Liver (tissue), 9 donors: ENCODE data around the gene ZNF341. TPM values are rescaled to one million over a fixed set of nuclear protein-coding genes. Genes with fewer than 3 reads are reported as not detected.

ENCODE experiments used
- DNase-seq: peaks from one replicate; pipeline ENCODE4 v3.0.0-alpha.2; 2017; ENCODE audit warnings: low spot score
- H3K27ac ChIP-seq, 2 donors: one replicate each; pipeline ENCODE4 v1.7.0; 2013; ENCODE audit warnings: inconsistent platforms in 2 of 2, low read length in 2 of 2, control low read depth in 1 of 2, low read depth in 1 of 2, mild to moderate bottlenecking in 1 of 2
- H3K27me3 ChIP-seq, 4 donors: one replicate each; pipeline versions ENCODE4 v1.6.1 to v1.7.0; 2013; ENCODE audit warnings: low read length in 3 of 4, inconsistent platforms in 1 of 4, mild to moderate bottlenecking in 1 of 4, moderate library complexity in 1 of 4; ENCODE audit not compliant: control insufficient read depth in 4 of 4, insufficient read depth in 4 of 4
- H3K36me3 ChIP-seq, 4 donors: one replicate each; pipeline versions ENCODE4 v1.6.1 to v1.7.0; 2013; ENCODE audit warnings: low read length in 3 of 4, mild to moderate bottlenecking in 3 of 4, low read depth in 1 of 4, moderate library complexity in 1 of 4; ENCODE audit not compliant: control insufficient read depth in 4 of 4, insufficient read depth in 3 of 4
- H3K4me1 ChIP-seq, 4 donors: one replicate each; pipeline versions ENCODE4 v1.6.1 to v1.7.0; 2013; ENCODE audit warnings: low read length in 3 of 4, mild to moderate bottlenecking in 3 of 4, moderate library complexity in 1 of 4; ENCODE audit not compliant: control insufficient read depth in 4 of 4, insufficient read depth in 4 of 4
- H3K4me3 ChIP-seq, 3 donors: one replicate each; pipeline versions ENCODE4 v1.6.1 to v1.7.0; 2013; ENCODE audit warnings: low read length in 3 of 3, control low read depth in 1 of 3, low read depth in 1 of 3, mild to moderate bottlenecking in 1 of 3
- H3K9ac ChIP-seq, 2 donors: one replicate each; pipeline ENCODE4 v1.7.0; 2013; ENCODE audit warnings: low read length in 2 of 2, mild to moderate bottlenecking in 2 of 2, moderate library complexity in 2 of 2, control low read depth in 1 of 2, low read depth in 1 of 2
- H3K9me3 ChIP-seq, 4 donors: one replicate each; pipeline versions ENCODE4 v1.6.1 to v1.7.0; 2013; ENCODE audit warnings: low read length in 3 of 4; ENCODE audit not compliant: control insufficient read depth in 4 of 4
- EGR1 ChIP-seq, 2 donors: IDR thresholded peaks; 2 replicates each; pipeline ENCODE4 v1.6.1; 2016 to 2018; ENCODE audit warnings: antibody characterized with exemption in 2 of 2, low read depth in 2 of 2
- FOXA1 ChIP-seq: IDR thresholded peaks from 2 replicates; pipeline ENCODE4 v1.6.1; 2016; ENCODE audit warnings: antibody characterized with exemption
- GABPA ChIP-seq, 2 donors: IDR thresholded peaks in 1 of 2; conservative IDR thresholded peaks in 1 of 2; 2 replicates each; pipeline ENCODE4 v1.6.1; 2016; ENCODE audit warnings: antibody characterized with exemption in 2 of 2, mild to moderate bottlenecking in 1 of 2, moderate library complexity in 1 of 2
- HNF4A ChIP-seq, 2 donors: conservative IDR thresholded peaks; 2 replicates each; pipeline ENCODE4 v1.6.1; 2016; ENCODE audit warnings: antibody characterized with exemption in 2 of 2, mild to moderate bottlenecking in 2 of 2
- HNF4G ChIP-seq: IDR thresholded peaks from 2 replicates; pipeline ENCODE4 v1.6.1; 2016; ENCODE audit warnings: antibody characterized with exemption
- JUND ChIP-seq, 2 donors: IDR thresholded peaks; 2 replicates each; pipeline ENCODE4 v1.6.1; 2016; ENCODE audit warnings: antibody characterized with exemption in 2 of 2
- MAX ChIP-seq: IDR thresholded peaks from 2 replicates; pipeline ENCODE4 v1.6.1; 2016; ENCODE audit warnings: antibody characterized with exemption
- NR2F2 ChIP-seq: IDR thresholded peaks from 2 replicates; pipeline ENCODE4 v1.6.1; 2016; ENCODE audit warnings: antibody characterized with exemption
- RAD21 ChIP-seq, 2 donors: IDR thresholded peaks; 2 replicates each; pipeline ENCODE4 v1.6.1; 2016; ENCODE audit warnings: antibody characterized with exemption in 2 of 2, mild to moderate bottlenecking in 2 of 2
- RXRA ChIP-seq, 2 donors: IDR thresholded peaks; 2 replicates each; pipeline ENCODE4 v1.6.1; 2017 to 2018; ENCODE audit warnings: antibody characterized with exemption in 2 of 2, mild to moderate bottlenecking in 1 of 2
- SP1 ChIP-seq: IDR thresholded peaks from 2 replicates; pipeline ENCODE4 v1.6.1; 2018; ENCODE audit warnings: antibody characterized with exemption, mild to moderate bottlenecking
- TAF1 ChIP-seq: conservative IDR thresholded peaks from 2 replicates; pipeline ENCODE4 v1.6.1; 2016; ENCODE audit warnings: antibody characterized with exemption, mild to moderate bottlenecking
- YY1 ChIP-seq: IDR thresholded peaks from 2 replicates; pipeline ENCODE4 v1.6.1; 2016; ENCODE audit warnings: antibody characterized with exemption, mild to moderate bottlenecking
- WGBS: extraction: QIAGEN DNeasy Blood & Tissue Kit; methylation state at CpG from one replicate; pipeline ENCODE4 v1.1.7; 2013; 5-methylcytosine and 5-hydroxymethylcytosine counted together
- polyA plus RNA-seq, 2 donors: library from polyadenylated mRNA; stranded (reverse) in 1 of 2; unstranded in 1 of 2; fragments of 200-250 nt in 1 of 2; fragments of >200 nt in 1 of 2; fragmentation: Nextera tagmentation in 1 of 2; extraction: Ambion mirVana in 1 of 2; gene quantifications; one replicate each; pipeline versions ENCODE4 v1.2.1 to v1.2.3, GENCODE V29; 2013 to 2015
- total RNA-seq, 2 donors: library from RNA; depleted of rRNA; stranded (reverse); fragments of >200 nt; gene quantifications; one replicate each; pipeline ENCODE4 v1.2.3, GENCODE V29; 2014
- TF ChIP-seq, protein P1 (sequence below): IDR thresholded peaks from 2 replicates; pipeline ENCODE4 v1.6.1; 2016; ENCODE audit warnings: antibody characterized with exemption
- TF ChIP-seq, protein P2 (sequence below): IDR thresholded peaks from 2 replicates; pipeline ENCODE4 v1.6.1; 2016; ENCODE audit warnings: antibody characterized with exemption
- donor health status: healthy.
- donor health status: healthy.
- donor health status: healthy.
- donor health status: healthy.
- donor health status: healthy.

Gene ZNF341
- total and polyA plus RNA-seq, 4 donors: 0.69 to 1.1 (median 0.82) TPM

DNA sequence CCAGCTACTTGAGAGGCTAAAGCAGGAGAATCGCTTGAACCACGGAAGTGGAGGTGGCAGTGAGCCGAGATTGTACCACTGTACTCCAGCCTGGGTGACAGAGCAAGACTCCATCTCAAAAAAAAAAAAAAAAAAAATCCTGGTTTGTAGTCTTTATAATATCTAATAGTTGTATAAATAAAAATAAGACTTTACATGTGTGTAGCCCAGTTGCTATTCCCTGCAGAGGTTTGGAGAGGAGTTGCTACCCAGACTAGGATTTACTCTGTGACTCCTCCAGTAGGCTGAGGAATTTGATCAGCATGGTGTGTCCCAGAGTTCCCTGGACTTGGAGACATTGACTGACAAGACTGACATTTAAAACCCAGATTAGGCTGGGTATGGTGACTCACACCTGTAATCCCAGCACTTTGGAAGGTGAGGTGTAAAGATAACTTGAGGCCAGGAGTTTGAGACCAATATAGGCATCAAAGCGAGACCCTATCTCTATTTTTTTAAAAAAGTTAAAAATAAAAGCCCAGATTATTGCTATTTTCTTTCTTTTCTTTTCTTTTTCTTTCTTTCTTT lies 89.6 kb downstream of the ZNF341 start:
- Histone ChIP-seq H3K36me3 (no peaks in the 10 kb centered on the region), H3K9ac (no peak overlapping the region), H3K4me3 (no peak overlapping the region), H3K27ac (no peak overlapping the region), H3K4me1 (peaks cover 6 to 23% (median 15%) of the 10 kb centered on the region in 4 donors), H3K27me3 (no peaks in the 10 kb centered on the region), H3K9me3 (no peaks in the 10 kb centered on the region)
- no peak for TF ChIP-seq MAX
- no peak for TF ChIP-seq YY1
- TF ChIP-seq NR2F2: no peak
- TF ChIP-seq EGR1 (IDR thresholded peaks at IDR 0.05; ENCODE audit: low read depth in 2 of 2): no peak
- TF ChIP-seq RAD21 (IDR thresholded peaks at IDR 0.05): no peak
- TF ChIP-seq FOXA1: no peak
- no peak for TF ChIP-seq HNF4A (conservative IDR thresholded peaks at IDR 0.05)
- no peak for TF ChIP-seq TAF1
- TF ChIP-seq JUND (IDR thresholded peaks at IDR 0.05): no peak
- TF ChIP-seq SP1: no peak
- TF ChIP-seq, protein P1, sequence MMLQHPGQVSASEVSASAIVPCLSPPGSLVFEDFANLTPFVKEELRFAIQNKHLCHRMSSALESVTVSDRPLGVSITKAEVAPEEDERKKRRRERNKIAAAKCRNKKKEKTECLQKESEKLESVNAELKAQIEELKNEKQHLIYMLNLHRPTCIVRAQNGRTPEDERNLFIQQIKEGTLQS: no peak
- TF ChIP-seq RXRA (IDR thresholded peaks at IDR 0.05): no peak
- TF ChIP-seq, protein P2, sequence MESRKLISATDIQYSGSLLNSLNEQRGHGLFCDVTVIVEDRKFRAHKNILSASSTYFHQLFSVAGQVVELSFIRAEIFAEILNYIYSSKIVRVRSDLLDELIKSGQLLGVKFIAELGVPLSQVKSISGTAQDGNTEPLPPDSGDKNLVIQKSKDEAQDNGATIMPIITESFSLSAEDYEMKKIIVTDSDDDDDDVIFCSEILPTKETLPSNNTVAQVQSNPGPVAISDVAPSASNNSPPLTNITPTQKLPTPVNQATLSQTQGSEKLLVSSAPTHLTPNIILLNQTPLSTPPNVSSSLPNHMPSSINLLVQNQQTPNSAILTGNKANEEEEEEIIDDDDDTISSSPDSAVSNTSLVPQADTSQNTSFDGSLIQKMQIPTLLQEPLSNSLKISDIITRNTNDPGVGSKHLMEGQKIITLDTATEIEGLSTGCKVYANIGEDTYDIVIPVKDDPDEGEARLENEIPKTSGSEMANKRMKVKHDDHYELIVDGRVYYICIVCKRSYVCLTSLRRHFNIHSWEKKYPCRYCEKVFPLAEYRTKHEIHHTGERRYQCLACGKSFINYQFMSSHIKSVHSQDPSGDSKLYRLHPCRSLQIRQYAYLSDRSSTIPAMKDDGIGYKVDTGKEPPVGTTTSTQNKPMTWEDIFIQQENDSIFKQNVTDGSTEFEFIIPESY: no peak
- DNase-seq: no peak
- 77% methylated on average over 4 of the region's 4 CpGs for WGBS

GRCh38 chr20:33822423-33822822 lies 90.6 kb downstream of the ZNF341 start:
- whole genome bisulfite sequencing: 96% methylated on average over 5 of the region's 5 CpGs

More at GRCh38 chr20:33822423-33822822, 90.6 kb downstream of the ZNF341 start:
- Histone ChIP-seq H3K4me3 (no peak overlapping the region), H3K9me3 (no peaks in the 10 kb centered on the region), H3K9ac (no peak overlapping the region), H3K27ac (no peak overlapping the region), H3K4me1 (peaks cover 8 to 34% (median 23%) of the 10 kb centered on the region in 4 donors), H3K27me3 (no peaks in the 10 kb centered on the region), H3K36me3 (no peaks in the 10 kb centered on the region)
- TF ChIP-seq, protein P2: no peak
- no peak for TF ChIP-seq NR2F2
- TF ChIP-seq RXRA (IDR thresholded peaks at IDR 0.05): no peak
- TF ChIP-seq, protein P1: no peak
- no peak for TF ChIP-seq GABPA (IDR thresholded peaks at IDR 0.05 in 1 of 2, conservative IDR thresholded peaks at IDR 0.05 in 1 of 2)
- no peak for TF ChIP-seq HNF4G
- TF ChIP-seq YY1: no peak
- no peak for DNase-seq
